CD1c-positive myeloid dendritic cell (primary cell): Measurements from ENCODE around the gene SSTR3.
"Not testable (repeated sequence)": the region's sequence is repeated elsewhere in the genome, so short reads cannot be mapped to it uniquely, and the experiment has no call there.

Experiments
- DNase-seq: peaks from one replicate; pipeline ENCODE4 v3.0.0-alpha.2; 2016; ENCODE audit errors: extremely low spot score

Gene SSTR3

DNA sequence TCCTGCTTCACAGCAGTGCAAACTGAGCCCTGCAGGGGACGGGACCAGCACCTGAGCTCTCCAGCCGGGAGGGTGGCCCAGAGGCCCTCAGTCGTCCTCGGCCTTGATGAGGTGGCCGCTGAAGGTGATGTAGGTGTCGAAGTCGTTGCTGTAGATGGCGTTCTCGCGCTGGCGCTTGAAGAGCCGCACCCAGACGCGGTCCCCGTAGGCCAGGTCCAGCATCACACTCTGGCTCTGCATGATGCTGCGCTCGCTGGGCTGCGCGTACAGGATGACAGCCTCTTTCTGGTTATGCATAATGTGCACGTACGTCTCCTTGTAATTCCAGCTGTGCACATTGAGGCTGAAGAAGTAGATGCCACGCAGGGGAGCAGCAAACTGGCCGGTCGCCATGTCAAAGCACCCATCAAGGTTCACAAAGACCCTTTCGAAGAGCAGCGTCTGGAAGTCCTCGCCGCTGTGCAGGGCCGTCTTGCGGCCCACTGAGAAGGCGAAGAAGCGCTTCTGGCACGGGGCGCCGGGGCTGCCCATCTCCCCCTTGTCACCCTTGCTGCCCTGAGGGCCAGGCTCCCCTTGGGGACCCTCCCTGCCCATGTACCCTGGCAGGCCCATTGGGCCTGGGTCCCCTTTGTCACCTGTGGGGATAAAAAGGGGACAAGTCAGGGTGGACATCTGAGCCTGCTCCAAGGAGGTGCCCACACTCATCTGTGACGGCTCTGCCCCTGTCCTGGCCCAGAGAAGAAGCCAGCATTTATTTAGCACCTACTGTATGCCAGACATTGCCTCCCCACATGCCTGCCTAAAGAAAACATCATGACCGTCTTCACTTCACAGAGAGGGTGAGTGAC is 30.0 kb downstream of the SSTR3 start:
- DNase-seq: no peak

- DNase-seq: no peak
Measured at GRCh38 chr22:37181681-37182080, 30.6 kb downstream of the SSTR3 start.

GRCh38 chr22:37180531-37181231 is 31.6 kb downstream of the SSTR3 start:
- no peak for DNase-seq

- no peak for DNase-seq
Measured at GRCh38 chr22:37179622-37180420, 32.5 kb downstream of the SSTR3 start.

DNA sequence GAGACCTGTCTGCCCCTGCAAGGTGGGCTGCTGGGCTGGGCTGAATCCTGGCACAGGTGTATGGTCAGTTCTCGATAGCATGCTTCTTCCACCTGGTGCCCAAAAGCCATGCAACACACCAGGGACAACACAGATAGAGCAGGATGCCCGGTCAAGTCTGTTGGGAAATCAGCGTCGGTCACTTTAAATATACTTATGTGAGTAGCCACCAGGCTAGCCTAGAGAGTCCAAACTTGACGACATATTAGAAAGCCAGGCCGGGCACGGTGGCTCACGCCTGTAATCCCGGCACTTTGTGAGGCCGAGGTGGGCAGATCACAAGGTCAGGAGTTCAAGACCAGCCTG is 33.2 kb downstream of the SSTR3 start:
- DNase-seq: no peak

- DNase-seq: peak; percentile 38
Measured at GRCh38 chr22:37178350-37179125, 33.7 kb downstream of the SSTR3 start.

- DNase-seq: no peak
Measured at GRCh38 chr22:37177755-37178154, 34.5 kb downstream of the SSTR3 start.

GRCh38 chr22:37177221-37177620 is 35.1 kb downstream of the SSTR3 start:
- no peak for DNase-seq

DNA sequence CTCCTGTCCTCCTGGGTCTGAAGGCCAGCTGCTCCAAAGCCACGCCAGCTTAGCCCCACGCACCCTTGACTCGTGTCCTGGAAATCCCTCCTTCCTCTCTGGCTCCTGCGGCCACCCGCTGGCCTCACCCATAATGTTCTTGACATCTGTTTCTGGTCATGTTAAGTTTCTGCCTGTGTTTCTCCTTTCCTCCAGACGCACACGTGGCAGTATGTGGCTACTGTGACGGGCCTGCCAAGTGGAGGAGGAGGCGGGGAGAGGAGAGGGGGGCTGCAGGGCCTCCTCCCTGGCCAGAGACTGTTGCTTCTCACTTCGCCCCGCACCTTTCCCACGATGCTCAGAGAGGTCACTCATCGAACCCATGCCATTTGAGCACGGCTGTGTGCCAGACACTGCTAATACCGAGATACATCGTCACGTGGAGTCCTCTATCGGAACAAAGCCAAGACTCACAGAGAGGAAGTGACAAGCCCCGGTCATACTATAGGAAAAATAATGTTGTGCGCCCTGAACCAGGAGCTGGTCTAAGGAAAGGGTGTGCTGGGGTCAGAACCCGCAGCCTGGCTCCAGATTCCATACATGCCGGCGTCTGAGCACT is 35.7 kb downstream of the SSTR3 start:
- DNase-seq: peak; percentile 79

DNA sequence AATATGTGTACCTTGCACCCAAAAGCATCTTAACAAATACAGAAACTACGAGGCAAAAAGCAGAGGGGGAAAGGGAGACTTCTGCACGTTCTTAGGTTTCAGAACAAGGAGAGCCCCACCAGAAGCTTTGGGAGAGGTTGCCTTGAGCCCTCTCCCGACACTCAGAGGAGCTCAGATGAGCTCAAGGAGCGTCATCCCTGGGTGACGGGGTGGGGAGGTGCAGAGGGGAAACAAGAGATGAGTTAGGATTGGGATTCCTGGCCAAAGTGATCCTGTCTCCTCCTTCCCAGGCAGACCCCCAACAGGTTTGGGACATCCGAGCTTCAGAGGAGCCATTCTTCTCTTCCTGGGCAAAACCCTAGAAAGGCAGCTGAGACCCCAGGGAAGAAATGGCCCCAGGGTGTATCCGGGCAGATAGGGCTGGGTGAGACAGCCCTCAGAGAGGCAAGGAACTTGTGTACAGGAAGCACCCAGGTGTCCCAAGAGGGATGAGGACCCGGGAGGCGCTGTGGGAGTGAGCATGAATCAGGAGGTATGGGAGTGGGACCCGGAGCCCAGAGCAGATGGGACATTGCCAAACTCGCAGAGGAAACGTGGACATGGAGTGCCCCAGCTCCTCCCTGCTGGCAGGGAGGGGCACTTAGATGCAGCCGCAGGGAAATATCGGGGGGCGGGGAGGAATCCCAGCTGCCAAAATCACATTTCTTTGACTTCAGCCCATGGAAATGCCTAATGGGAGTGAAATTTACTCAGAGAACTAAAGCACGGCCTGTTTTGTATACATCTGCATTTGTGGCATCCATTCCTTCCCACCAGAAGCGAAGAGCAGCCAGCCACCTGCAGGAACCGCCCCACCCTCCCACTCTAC is 36.6 kb downstream of the SSTR3 start:
- DNase-seq: no peak

DNA sequence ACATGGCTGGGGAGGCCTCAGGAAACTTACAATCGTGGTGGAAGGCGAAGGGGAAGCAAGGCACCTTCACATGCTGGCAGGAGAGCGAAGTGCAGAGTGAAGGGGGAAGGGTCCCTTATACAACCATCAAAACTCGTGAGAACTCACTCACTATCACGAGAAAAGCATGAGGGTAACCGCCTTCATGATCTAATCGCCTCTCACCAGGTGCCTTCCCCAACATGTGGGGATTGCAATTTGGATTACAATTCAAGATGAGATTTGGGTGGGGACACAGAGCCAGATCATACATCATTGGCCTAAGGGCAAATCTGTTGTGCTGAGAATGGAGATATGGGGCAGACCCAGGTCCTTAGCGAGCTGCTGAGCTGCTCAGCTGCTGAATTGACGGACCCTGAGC is 37.3 kb downstream of the SSTR3 start:
- no peak for DNase-seq

DNA sequence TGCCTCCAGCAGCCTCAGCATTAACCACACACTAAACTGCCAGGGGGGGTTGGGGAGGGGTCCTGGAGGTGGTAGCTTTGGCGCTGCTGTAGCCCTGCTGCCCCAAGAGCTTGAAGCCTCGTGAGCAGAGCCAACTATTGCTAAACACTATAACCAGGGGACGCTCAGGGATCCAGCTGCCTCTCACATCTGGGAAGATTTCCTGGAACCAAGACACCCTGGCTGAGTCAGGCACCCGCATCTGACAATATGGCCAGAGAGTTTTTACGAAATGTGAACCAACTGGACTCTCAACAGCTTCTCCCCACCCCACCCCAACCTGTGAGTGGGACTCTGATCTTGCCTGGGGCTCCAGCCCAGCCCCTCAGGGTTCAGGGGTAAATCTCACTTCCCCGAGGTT is 38.6 kb downstream of the SSTR3 start:
- DNase-seq: no peak

DNA sequence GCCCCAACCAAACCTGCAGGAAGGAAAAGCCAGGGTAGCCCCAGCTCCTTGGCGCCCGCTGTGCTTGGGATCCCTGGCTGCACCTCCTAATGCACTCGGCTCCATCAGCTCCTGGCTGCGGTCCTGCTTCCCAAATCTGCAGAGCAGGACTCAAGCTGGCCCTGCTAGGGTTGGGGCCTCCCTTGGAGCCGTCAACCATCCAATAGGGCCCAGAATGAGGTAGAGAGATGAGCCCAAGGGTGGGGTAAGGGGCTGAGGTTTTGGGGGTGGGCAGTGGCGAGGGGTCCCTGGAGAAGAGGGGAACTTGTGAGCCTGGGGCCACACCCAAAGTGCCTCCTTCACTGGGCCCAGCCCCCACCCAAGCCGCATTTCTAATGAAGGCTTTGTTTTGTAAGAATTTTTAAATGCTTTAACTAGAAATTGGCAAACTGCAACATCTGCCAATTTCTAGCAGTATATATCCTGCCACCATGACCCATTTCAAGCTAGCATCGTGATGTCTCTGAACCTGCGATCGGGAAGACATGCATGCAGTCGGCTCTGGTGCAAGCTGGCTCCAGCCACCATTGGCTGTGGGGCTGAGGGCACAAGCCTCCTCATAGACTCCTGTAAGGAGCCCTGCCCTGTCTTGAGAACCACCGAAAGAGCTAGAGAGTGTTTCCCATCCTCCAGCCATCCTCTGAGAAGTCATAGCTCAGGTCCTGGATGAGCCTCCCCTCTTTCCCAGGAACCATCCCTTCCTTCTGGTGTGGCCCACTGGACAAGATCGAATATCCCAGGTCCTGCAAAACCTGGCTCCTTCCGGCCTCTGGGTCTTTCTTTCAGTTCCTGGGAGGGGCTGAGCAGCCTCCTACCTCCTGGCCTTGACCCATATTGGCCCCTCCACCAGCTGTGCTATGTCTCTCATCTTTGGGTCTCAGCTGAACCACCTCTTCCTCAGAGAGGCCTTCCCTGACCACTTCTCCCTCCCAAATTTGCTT is 39.7 kb downstream of the SSTR3 start:
- no peak for DNase-seq

GRCh38 chr22:37171662-37172061 is 40.6 kb downstream of the SSTR3 start:
- no peak for DNase-seq

DNA sequence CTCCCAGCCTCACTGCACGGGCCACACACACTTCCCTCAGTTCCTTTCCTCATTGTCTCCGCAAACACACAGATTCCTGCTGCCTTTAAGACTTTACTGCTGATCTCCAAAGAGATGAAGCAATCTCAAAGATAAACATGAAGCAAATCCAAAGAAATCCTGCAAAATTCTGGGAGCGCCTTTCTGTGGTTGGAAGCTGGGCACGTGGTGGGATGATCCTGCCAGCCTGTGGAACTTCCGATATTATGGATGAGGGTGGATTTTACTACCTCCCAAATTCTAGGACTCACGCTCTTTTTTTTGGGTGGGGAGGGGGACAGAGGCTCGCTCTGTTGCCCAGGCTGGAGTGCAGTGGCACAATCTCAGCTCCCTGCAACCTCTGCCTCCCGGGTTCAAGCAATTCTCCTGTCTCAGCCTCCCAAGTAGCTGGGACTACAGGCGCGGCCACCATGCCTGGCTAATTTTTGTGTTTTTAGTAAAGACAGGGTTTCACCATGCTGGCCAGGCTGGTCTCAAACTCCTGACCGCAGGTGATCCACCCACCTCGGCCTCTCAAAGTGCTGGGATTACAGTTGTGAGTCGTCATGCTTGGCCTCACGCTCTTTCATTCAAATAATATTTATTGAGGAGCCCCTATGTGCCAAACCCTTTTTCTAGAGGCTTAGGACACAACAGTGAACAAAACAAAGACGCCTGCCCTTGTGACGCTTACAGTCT is 41.4 kb downstream of the SSTR3 start:
- not testable (repeated sequence) for DNase-seq

DNA sequence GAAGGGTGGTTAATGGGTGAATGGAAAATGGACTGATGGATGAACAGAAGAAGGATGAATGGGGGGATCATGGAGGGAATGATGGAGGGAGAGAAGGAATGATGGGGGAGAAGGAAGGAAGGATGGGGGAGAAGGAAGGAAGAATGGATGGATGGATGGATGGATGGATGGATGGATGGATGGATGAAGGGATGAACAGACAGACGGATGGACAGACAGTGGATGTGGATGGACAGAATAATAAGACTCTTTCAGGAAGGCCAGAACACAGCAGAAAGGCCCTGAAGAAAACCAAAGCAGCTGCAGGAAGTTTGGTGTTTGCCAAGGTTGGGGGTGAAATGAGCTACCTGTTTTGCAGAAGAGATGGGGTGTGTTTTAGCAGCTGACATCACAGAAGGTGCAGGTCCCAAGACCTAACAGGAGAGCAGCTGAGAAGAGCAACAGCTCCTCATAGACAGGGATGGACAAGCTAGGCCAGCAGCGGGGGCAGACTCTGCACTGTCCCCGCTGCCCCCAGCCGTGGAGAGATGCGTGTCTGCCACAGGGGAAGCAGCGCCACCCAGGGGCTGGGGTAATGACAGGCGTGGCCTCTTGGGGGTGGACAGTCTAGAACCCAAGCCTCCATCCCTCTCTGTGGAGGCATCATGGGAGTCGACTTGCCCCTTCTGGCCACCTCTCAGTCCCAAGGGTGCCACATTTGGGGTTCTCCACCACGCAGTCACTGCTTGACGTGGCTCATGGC is 42.2 kb downstream of the SSTR3 start:
- DNase-seq: no peak

GRCh38 chr22:37169406-37169805 is 42.9 kb downstream of the SSTR3 start:
- DNase-seq: no peak
